ENCODE results near the gene SMYD3.

SMYD3 gene

GRCh38 chr1:245774196-245774595 lies 732.9 kb downstream of the SMYD3 start:
- Histone ChIP-seq H3K27me3 (ENCODE audit: insufficient read depth, poor library complexity, severe bottlenecking) (no peaks in the 10 kb centered on the region), H3K27ac (replicated peaks) (no peak overlapping the region), H3K4me3 (replicated peaks; ENCODE audit: insufficient read depth, low read length) (no peak overlapping the region)
- DNase-seq (ENCODE audit: low read depth in 1 of 2, low spot score in 1 of 2), result no peak
- no peak for TF ChIP-seq SPI1 (IDR thresholded peaks at IDR 0.05; ENCODE audit: borderline replicate concordance, low read depth)
- TF ChIP-seq POLR2AphosphoS5 (IDR thresholded peaks at IDR 0.05; ENCODE audit: low read depth), result no peak
- no peak for TF ChIP-seq GABPA (IDR thresholded peaks at IDR 0.05; ENCODE audit: low read depth)
- TF ChIP-seq CTCF (IDR thresholded peaks at IDR 0.05; ENCODE audit: insufficient read depth, low read length), result no peak
- no peak for TF ChIP-seq REST (IDR thresholded peaks at IDR 0.05; ENCODE audit: insufficient replicate concordance, low read depth)

- no peak overlapping the region for H3K27ac ChIP-seq (replicated peaks)
- no peaks in the 10 kb centered on the region for H3K27me3 ChIP-seq (ENCODE audit: insufficient read depth, poor library complexity, severe bottlenecking)
- no peak for DNase-seq (ENCODE audit: low read depth in 1 of 2, low spot score in 1 of 2)
- no peak overlapping the region for H3K4me3 ChIP-seq (replicated peaks; ENCODE audit: insufficient read depth, low read length)
- TF ChIP-seq GABPA (IDR thresholded peaks at IDR 0.05; ENCODE audit: low read depth), result no peak
- no peak for TF ChIP-seq REST (IDR thresholded peaks at IDR 0.05; ENCODE audit: insufficient replicate concordance, low read depth)
- TF ChIP-seq SPI1 (IDR thresholded peaks at IDR 0.05; ENCODE audit: borderline replicate concordance, low read depth), result no peak
- TF ChIP-seq POLR2AphosphoS5 (IDR thresholded peaks at IDR 0.05; ENCODE audit: low read depth), result no peak
- TF ChIP-seq CTCF (IDR thresholded peaks at IDR 0.05; ENCODE audit: insufficient read depth, low read length), result no peak
Observed at GRCh38 chr1:245773344-245773743, 733.7 kb downstream of the SMYD3 start.

- H3K27me3 ChIP-seq (ENCODE audit: insufficient read depth, poor library complexity, severe bottlenecking), result no peaks in the 10 kb centered on the region
- H3K4me3 ChIP-seq (replicated peaks; ENCODE audit: insufficient read depth, low read length), result no peak overlapping the region
- no peak for DNase-seq (ENCODE audit: low read depth in 1 of 2, low spot score in 1 of 2)
- TF ChIP-seq POLR2AphosphoS5 (IDR thresholded peaks at IDR 0.05; ENCODE audit: low read depth) (no peak), CTCF (IDR thresholded peaks at IDR 0.05; ENCODE audit: insufficient read depth, low read length) (no peak)
- no peak overlapping the region for H3K27ac ChIP-seq (replicated peaks)
Observed at GRCh38 chr1:245772739-245773138, 734.3 kb downstream of the SMYD3 start.

GRCh38 chr1:245772325-245772724 lies 734.8 kb downstream of the SMYD3 start:
- TF ChIP-seq POLR2AphosphoS5 (IDR thresholded peaks at IDR 0.05; ENCODE audit: low read depth) (no peak), CTCF (IDR thresholded peaks at IDR 0.05; ENCODE audit: insufficient read depth, low read length) (no peak), REST (IDR thresholded peaks at IDR 0.05; ENCODE audit: insufficient replicate concordance, low read depth) (no peak), SPI1 (IDR thresholded peaks at IDR 0.05; ENCODE audit: borderline replicate concordance, low read depth) (no peak), GABPA (IDR thresholded peaks at IDR 0.05; ENCODE audit: low read depth) (no peak)
- no peak overlapping the region for H3K27ac ChIP-seq (replicated peaks)
- H3K4me3 ChIP-seq (replicated peaks; ENCODE audit: insufficient read depth, low read length), result no peak overlapping the region
- no peak for DNase-seq (ENCODE audit: low read depth in 1 of 2, low spot score in 1 of 2)
- no peaks in the 10 kb centered on the region for H3K27me3 ChIP-seq (ENCODE audit: insufficient read depth, poor library complexity, severe bottlenecking)
